Activated CD4-positive, alpha-beta T cell treated with anti-CD3 and anti-CD28 coated beads, Interleukin-10, Interleukin-2, amounts not matched to agents 100 ng/mL and 50 ng/mL, durations not matched to agents 16 hours and 8 hours (primary cell): ENCODE measurements around the gene TSPAN18.
A peak's percentile ranks its signal among the peaks of the same experiment; 100 is the strongest.

ENCODE experiments used
- DNase-seq: peaks from one replicate; pipeline ENCODE4 v3.0.0-alpha.2; 2020

The TSPAN18 gene

GRCh38 chr11:44876194-44876723 is 149.5 kb downstream of the TSPAN18 start:
- no peak for DNase-seq

DNA sequence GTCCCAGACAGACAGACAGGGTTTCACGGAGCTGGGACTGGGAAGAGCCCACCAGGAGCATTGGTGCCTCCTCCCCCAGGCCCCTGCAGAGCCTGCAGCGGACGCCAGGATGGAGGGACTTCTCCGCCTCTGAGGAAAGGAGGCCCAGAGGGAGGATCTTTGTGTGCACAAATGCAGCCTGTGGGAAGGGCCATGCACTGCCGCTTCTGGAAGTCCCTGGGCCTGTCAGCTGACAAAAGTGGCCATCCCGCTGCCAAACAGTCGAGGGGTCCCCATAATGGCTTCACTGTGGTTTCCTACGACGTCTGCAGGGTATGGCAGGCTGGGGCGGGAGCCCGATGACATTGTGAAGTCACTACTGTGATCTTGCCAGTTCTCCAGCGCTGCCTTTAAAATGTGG is 150.1 kb downstream of the TSPAN18 start:
- DNase-seq: no peak

DNA sequence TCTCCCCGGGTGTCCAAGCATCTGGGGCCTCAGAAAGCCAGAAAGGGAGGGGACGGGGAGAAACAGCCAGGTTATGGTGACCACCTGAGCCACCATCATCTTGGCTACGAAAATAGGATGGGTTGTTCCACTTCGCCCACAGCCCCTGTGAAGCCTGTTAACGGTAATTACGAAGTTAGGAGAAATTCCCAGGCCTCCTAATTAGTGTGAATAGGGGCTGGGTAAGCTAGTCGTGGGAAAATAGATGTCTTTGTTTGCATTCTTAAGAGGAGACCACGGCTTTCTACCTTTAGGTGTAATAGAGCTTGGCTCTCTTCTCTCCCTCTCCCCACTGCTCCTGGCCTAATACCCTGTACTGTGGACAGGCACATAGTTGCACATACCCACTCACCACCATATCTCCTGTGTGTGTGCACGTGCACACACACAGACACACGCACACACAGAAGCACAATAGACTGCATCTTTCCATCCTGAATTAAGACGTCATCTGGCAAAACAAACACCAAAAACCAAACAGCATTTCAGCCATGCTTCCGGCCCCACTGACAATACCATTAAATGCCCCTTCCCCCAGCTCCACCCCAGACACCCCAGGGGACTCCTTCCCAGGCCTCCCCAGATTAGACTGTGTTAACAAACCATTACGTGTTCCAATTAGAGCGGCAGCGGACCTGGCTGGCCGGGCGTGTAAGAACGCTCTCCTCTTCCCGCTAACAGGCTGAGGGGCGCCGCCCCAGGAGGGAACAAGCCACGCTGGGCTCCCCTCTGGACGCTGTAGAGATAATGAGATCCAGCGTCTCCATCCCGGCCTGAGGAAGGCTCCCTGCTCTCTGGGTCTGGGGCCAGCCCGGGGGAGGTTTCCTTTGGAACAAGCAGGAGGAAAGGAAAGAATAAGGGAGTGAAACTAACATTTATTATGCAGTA is 151.1 kb downstream of the TSPAN18 start:
- DNase-seq: no peak

DNA sequence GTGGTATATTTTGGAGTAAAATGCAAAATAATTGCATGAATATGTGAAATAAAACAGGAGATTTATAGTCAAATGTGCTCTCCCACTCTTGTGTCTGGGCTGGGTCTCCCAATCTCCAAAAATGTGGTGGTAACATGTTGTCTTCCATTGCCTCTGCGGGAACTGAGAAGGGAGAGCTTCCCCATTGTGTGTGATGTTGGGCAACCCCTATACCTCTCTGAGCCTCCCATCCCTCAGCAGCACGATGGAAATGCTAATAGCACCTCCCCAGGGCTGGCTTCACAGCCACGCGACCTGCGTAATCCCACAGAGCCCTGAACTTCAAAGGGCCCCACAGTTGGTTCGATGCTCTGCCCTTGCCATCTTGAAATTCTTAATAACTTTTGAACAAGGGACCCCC is 151.9 kb downstream of the TSPAN18 start:
- DNase-seq: no peak

GRCh38 chr11:44879432-44879831 is 152.7 kb downstream of the TSPAN18 start:
- DNase-seq: no peak

GRCh38 chr11:44880511-44880910 is 153.7 kb downstream of the TSPAN18 start:
- DNase-seq: no peak

GRCh38 chr11:44880953-44881352 is 154.2 kb downstream of the TSPAN18 start:
- no peak for DNase-seq

DNA sequence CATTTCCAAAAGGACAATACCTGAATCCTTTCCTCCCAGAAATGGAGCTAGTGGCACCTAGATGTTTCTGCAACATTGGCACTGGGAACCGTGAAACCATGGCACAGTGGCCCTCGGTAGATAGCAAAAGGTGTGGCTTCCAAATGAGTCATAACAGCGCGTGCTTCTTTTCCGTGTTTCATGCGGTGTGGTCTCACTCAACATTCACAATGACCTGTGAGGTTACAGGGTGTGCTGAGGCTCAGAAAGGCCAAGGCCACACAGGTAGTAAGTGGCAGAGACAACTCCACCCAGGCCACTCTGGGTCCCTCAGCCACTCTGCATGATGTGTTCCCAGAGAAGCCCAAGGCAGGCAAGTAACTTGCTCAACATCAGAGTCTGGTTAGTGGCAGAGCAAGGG is 156.5 kb downstream of the TSPAN18 start:
- peak; percentile 45 for DNase-seq

DNA sequence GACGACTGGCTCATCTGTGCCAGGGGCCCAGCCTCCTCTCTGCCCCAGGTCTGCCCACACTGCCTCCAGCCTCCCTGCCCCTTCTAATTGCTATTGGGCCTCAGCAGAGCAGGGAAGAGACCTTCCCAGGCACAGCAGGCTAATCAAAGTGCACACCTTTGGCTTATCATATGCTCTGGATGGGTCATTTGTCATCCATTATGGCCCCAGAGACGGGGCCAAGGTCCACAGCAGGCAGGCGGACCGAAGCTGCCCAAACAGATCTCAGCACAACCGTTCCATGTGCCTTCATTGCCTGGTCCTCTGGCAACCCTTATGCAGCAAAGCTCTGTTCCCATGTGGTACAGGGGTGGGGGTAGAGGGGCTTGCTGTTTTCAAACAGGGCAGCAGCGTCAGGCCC is 157.3 kb downstream of the TSPAN18 start:
- no peak for DNase-seq

GRCh38 chr11:44885065-44885810 is 158.5 kb downstream of the TSPAN18 start:
- no peak for DNase-seq

- DNase-seq: no peak
Measured at GRCh38 chr11:44885919-44886789, 159.4 kb downstream of the TSPAN18 start.

GRCh38 chr11:44886790-44887140 is 160.0 kb downstream of the TSPAN18 start:
- no peak for DNase-seq

GRCh38 chr11:44887636-44888035 is 160.9 kb downstream of the TSPAN18 start:
- DNase-seq: no peak

DNA sequence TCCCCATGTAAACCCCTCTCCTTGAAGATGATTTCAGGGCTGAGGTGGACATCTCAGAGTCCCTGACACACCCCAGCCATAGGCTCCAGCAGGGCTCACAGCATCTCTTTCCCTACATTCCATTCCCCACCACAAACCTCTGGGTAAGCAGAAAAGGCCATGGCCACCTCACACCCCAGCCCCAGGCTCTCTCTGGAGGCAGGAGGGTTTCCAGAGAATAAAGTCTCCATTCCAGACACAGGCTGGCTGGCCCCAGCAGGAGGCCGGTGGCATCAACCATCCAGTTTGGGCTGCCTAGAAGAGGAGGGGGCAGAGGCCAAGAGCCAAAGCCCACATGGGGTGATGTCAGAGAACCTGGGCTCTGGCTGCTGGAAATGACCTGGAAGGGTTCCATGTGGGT is 162.5 kb downstream of the TSPAN18 start:
- DNase-seq: no peak

GRCh38 chr11:44892843-44893242 is 166.1 kb downstream of the TSPAN18 start:
- no peak for DNase-seq

GRCh38 chr11:44893308-44893822 is 166.6 kb downstream of the TSPAN18 start:
- DNase-seq: no peak

DNA sequence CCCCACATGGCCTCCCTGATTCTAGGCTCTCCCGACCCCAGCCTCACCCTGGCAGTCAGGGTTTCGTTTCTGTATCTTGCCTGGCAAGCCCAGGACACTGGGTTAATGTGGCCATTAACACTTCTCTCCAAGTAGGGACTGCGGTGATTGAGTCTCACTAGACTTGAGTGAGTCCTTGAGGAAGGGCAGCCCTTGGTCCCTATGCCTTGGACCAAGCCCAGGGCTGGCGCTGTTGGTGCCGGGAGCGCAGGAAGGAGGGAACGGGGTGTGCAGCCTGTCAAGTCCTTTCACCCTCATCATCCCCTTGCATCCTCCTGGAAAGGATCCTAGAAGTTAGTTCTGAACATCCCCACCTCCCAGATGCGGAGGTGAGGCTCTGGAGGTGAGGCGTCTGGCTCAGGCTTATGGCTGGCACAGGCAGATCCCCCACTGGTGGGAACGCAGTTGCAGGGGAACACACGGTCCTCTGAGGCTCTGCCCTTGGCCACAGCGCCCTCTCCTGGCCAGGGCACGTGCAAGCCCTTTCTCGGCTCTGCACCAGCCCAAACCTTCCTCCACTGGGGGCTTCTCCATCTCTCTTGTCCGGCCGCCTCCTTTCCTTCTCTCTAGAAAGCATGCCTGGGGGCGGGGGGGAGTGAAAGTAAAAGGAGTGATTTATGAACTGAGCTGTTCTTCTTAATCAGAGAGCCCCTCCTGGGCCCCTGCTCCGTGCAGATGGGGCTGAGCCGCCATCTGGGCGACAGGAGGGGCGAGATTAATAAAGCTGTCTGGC is 167.3 kb downstream of the TSPAN18 start:
- peak; percentile 63 for DNase-seq

GRCh38 chr11:44899959-44900358 is 173.2 kb downstream of the TSPAN18 start:
- DNase-seq: peak; percentile 16

GRCh38 chr11:44901120-44901633 is 174.4 kb downstream of the TSPAN18 start:
- no peak for DNase-seq

GRCh38 chr11:44901786-44902185 is 175.0 kb downstream of the TSPAN18 start:
- DNase-seq: no peak

DNA sequence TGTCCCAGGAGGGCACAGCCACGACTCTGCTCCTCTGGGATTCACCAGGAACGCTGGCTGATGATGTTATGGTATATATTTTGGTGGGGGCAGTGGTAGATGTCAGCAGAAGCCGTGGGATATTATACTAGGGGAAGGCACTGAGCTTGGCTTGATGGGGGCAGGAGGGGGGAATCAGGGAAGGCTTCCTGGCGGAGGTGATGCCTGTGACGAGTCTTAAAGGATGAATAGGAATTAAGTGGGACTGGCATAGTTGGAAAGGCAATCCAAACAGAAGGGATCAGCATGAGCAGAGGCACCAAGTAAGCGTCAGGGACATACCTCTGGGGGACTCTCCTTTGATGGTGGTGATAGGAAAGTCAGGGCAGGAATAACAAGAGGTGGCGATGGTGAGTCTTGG is 176.3 kb downstream of the TSPAN18 start:
- no peak for DNase-seq

- DNase-seq: no peak
Measured at GRCh38 chr11:44903518-44903917, 176.8 kb downstream of the TSPAN18 start.
